ENCODE data around the gene FAM237A. TPM values are rescaled to one million over a fixed set of nuclear protein-coding genes. Genes with fewer than 3 reads are reported as not detected.
A peak's percentile ranks its signal among the peaks of the same experiment; 100 is the strongest.

Gene FAM237A
- total and polyA plus RNA-seq, 2 of the 13 experiments (the other 11 are each of a cell fraction or from before 2014, with no cell fraction given): not detected

GRCh38 chr2:206615417-206616089, 26.7 kb upstream of the FAM237A start:
- H3K4me3 ChIP-seq (replicated peaks in 1 of 3; ENCODE audit: insufficient read depth in 1 of 3, low read depth in 2 of 3, low read length in 3 of 3): no peak overlapping the region
- intact Hi-C loops (cut with micrococcal nuclease; ENCODE audit: unreplicated experiment) (no loop called here), in situ Hi-C loops (cut with HindIII; ENCODE audit: extremely low pct_ligation_motif_present, low pct_unique_long_range_greater_than_20kb) (no loop called here)
- DNase-seq (ENCODE audit: low spot score) (peak; percentile 13), ATAC-seq (peak; percentile 98), FAIRE-seq (no peak)
- H3K4me1 ChIP-seq (ENCODE audit: insufficient read depth, low read length): no peaks in the 10 kb centered on the region
- H4K20me1 ChIP-seq (ENCODE audit: insufficient read depth, low read length): no peaks in the 10 kb centered on the region
- ChIA-PET CTCF (ENCODE audit: low intra/inter-chr PET ratio, low total read pairs) (no interaction called here), POLR2A (no interaction called here)
- no peak overlapping the region for H3K4me2 ChIP-seq (ENCODE audit: low read depth, low read length)
- 40% methylated on average over 7 of the region's 7 CpGs for WGBS (ENCODE audit: low lambda C conversion rate)
- no TSS peak for BruUV-seq (replicated peaks)
- no peak overlapping the region for H2AFZ ChIP-seq (ENCODE audit: low read length)
- TF ChIP-seq ZSCAN5A (CRISPR knock-in tag; IDR thresholded peaks at IDR 0.05; ENCODE audit: borderline replicate concordance) (no peak), NFE2L1 (CRISPR knock-in tag; IDR thresholded peaks at IDR 0.05; ENCODE audit: borderline replicate concordance) (no peak), CCAR2 (optimal IDR thresholded peaks at IDR 0.05; ENCODE audit: low read depth, low read length) (no peak), ZNF331 (CRISPR knock-in tag; IDR thresholded peaks at IDR 0.05) (peak; percentile 57), HNF4A (CRISPR knock-in tag; IDR thresholded peaks at IDR 0.05) (peak; percentile 56), BCL3 (CRISPR knock-in tag; IDR thresholded peaks at IDR 0.05) (no peak)
- H3K79me2 ChIP-seq (ENCODE audit: insufficient read depth, low read length): no peaks in the 10 kb centered on the region
- H3K9me3 ChIP-seq (ENCODE audit: low read length): no peaks in the 10 kb centered on the region
- peaks cover 0 to 5% of the 10 kb centered on the region in 2 experiments; a peak in 1 of 5 replicates for H3K27me3 ChIP-seq (ENCODE audit: control insufficient read depth in 1 of 2, insufficient read depth in 2 of 2, low read length in 2 of 2)
- no peaks in the 10 kb centered on the region for H3K36me3 ChIP-seq (replicated peaks in 1 of 2; ENCODE audit: control insufficient read depth in 1 of 2, insufficient read depth in 2 of 2, low read length in 2 of 2)
- H3K27ac ChIP-seq (ENCODE audit: extremely low read length, insufficient read depth, low read length): no peak overlapping the region
- no peak overlapping the region for H3K9ac ChIP-seq (ENCODE audit: insufficient read depth, low read depth, low read length)
